ENCODE measurements around the gene PIKFYVE. TPM values are rescaled to one million over a fixed set of nuclear protein-coding genes. Genes with fewer than 3 reads are reported as not detected.
"Not testable (repeated sequence)": the region's sequence is repeated elsewhere in the genome, so short reads cannot be mapped to it uniquely, and the experiment has no call there.

The PIKFYVE gene, protein sequence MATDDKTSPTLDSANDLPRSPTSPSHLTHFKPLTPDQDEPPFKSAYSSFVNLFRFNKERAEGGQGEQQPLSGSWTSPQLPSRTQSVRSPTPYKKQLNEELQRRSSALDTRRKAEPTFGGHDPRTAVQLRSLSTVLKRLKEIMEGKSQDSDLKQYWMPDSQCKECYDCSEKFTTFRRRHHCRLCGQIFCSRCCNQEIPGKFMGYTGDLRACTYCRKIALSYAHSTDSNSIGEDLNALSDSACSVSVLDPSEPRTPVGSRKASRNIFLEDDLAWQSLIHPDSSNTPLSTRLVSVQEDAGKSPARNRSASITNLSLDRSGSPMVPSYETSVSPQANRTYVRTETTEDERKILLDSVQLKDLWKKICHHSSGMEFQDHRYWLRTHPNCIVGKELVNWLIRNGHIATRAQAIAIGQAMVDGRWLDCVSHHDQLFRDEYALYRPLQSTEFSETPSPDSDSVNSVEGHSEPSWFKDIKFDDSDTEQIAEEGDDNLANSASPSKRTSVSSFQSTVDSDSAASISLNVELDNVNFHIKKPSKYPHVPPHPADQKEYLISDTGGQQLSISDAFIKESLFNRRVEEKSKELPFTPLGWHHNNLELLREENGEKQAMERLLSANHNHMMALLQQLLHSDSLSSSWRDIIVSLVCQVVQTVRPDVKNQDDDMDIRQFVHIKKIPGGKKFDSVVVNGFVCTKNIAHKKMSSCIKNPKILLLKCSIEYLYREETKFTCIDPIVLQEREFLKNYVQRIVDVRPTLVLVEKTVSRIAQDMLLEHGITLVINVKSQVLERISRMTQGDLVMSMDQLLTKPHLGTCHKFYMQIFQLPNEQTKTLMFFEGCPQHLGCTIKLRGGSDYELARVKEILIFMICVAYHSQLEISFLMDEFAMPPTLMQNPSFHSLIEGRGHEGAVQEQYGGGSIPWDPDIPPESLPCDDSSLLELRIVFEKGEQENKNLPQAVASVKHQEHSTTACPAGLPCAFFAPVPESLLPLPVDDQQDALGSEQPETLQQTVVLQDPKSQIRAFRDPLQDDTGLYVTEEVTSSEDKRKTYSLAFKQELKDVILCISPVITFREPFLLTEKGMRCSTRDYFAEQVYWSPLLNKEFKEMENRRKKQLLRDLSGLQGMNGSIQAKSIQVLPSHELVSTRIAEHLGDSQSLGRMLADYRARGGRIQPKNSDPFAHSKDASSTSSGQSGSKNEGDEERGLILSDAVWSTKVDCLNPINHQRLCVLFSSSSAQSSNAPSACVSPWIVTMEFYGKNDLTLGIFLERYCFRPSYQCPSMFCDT (N-terminal part only)
- 13.8 TPM for polyA plus RNA-seq (2013, experiment 1 of 2)
- polyA plus RNA-seq (2013, experiment 2 of 2): 18.4 TPM

DNA sequence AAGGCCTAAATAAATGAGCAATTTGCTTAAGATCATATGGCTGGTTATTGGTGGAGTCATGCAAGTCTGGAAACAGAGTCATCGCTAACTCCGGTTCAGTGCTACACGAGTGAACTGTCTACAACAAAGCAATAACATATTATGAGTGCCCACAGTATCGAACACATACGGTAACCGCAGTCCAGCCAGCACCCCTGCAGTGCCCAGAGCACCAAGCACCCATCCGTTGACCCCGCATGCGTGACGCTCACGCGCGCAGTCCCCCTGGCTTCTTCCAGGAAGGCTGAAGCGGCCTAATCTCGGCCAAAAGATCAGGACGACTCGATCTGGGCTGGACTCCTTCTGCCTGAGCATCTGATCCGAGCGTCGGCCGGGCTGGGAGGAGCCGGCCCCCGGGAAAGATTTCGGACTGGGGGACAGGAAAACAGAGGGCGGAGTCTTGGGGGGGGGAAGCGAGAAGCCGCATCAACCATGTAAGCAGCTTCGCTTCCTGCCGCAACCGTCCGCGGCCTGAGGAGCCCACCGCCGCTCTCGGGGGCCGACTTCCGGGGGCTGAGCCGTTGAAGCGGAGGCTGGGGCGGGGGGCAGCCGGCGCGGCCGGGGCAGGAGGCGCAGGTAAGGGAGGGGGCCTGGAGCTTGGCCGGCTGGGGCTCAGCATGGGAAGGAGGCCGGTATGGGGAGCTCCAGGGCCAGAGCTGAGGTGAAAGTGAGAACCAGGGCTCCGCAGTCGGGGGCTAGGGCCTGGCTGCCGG, at the start of gene PIKFYVE:
Gene PIKFYVE, plus strand, starts transcription at position 455 of the 752 bp plus-strand sequence. CDS start 5,265 bp downstream, outside the sequence.
- under 1% methylated on average over 50 of the region's 50 CpGs for WGBS
- Histone ChIP-seq H3K27me3 (ENCODE audit: insufficient read depth, low read length) (no peaks in the 10 kb centered on the region), H3K9me3 (ENCODE audit: insufficient read depth, low read depth, low read length) (peaks cover 5% of the 10 kb centered on the region; the same call in 1 of the 2 replicates), H3K27ac (ENCODE audit: low read depth, low read length) (peak within 1 kb of the TSS; percentile 74), H3K4me3 (ENCODE audit: low read length) (peak within 1 kb of the TSS; percentile 68), H3K36me3 (ENCODE audit: insufficient read depth, low read length) (peaks cover under 1% of the 10 kb centered on the region; the same call in 1 of the 2 replicates), H3K4me1 (ENCODE audit: insufficient read depth, low read length) (peaks cover 14% of the 10 kb centered on the region), H3K9ac (ENCODE audit: low read depth, low read length) (peak within 1 kb of the TSS; percentile 70)

- 84% methylated on average over 3 of the region's 3 CpGs for WGBS
- not testable (repeated sequence) for H3K36me3 ChIP-seq (ENCODE audit: insufficient read depth, low read length)
Observed at GRCh38 chr2:208221873-208222272, 44.2 kb upstream of the PIKFYVE start.

GRCh38 chr2:208222351-208222750, 43.7 kb upstream of the PIKFYVE start:
- Histone ChIP-seq H3K27me3 (ENCODE audit: insufficient read depth, low read length) (no peaks in the 10 kb centered on the region), H3K9ac (ENCODE audit: low read depth, low read length) (no peak overlapping the region), H3K4me1 (ENCODE audit: insufficient read depth, low read length) (no peaks in the 10 kb centered on the region), H3K36me3 (ENCODE audit: insufficient read depth, low read length) (no peaks in the 10 kb centered on the region), H3K9me3 (ENCODE audit: insufficient read depth, low read depth, low read length) (peaks cover 10% of the 10 kb centered on the region), H3K4me3 (ENCODE audit: low read length) (no peak overlapping the region), H3K27ac (ENCODE audit: low read depth, low read length) (no peak overlapping the region)
- WGBS: 97% methylated on average over 3 of the region's 3 CpGs

More at GRCh38 chr2:208221873-208222272, 44.2 kb upstream of the PIKFYVE start:
- H3K27me3 ChIP-seq (ENCODE audit: insufficient read depth, low read length); H3K27ac ChIP-seq (ENCODE audit: low read depth, low read length); H3K9ac ChIP-seq (ENCODE audit: low read depth, low read length); H3K4me1 ChIP-seq (ENCODE audit: insufficient read depth, low read length); H3K4me3 ChIP-seq (ENCODE audit: low read length): not testable (repeated sequence)
- peaks cover 10% of the 10 kb centered on the region for H3K9me3 ChIP-seq (ENCODE audit: insufficient read depth, low read depth, low read length)

- H3K4me3 ChIP-seq (ENCODE audit: low read length): no peak overlapping the region
- H3K4me1 ChIP-seq (ENCODE audit: insufficient read depth, low read length): no peaks in the 10 kb centered on the region
- H3K27me3 ChIP-seq (ENCODE audit: insufficient read depth, low read length): no peaks in the 10 kb centered on the region
- peaks cover 10% of the 10 kb centered on the region for H3K9me3 ChIP-seq (ENCODE audit: insufficient read depth, low read depth, low read length)
- H3K36me3 ChIP-seq (ENCODE audit: insufficient read depth, low read length): no peaks in the 10 kb centered on the region
- 100% methylated on average over 2 of the region's 2 CpGs for WGBS
- no peak overlapping the region for H3K27ac ChIP-seq (ENCODE audit: low read depth, low read length)
- H3K9ac ChIP-seq (ENCODE audit: low read depth, low read length): no peak overlapping the region
Observed at GRCh38 chr2:208224802-208225201, 41.3 kb upstream of the PIKFYVE start.

GRCh38 chr2:208227581-208228232, 38.3 kb upstream of the PIKFYVE start:
- Histone ChIP-seq H3K27me3 (ENCODE audit: insufficient read depth, low read length) (no peaks in the 10 kb centered on the region), H3K4me3 (ENCODE audit: low read length) (no peak overlapping the region), H3K9ac (ENCODE audit: low read depth, low read length) (no peak overlapping the region), H3K9me3 (ENCODE audit: insufficient read depth, low read depth, low read length) (peaks cover 10% of the 10 kb centered on the region; the same call in 1 of the 2 replicates), H3K4me1 (ENCODE audit: insufficient read depth, low read length) (no peaks in the 10 kb centered on the region), H3K27ac (ENCODE audit: low read depth, low read length) (no peak overlapping the region), H3K36me3 (ENCODE audit: insufficient read depth, low read length) (no peaks in the 10 kb centered on the region)
- WGBS: 95% methylated on average over 33 of the region's 33 CpGs

DNA sequence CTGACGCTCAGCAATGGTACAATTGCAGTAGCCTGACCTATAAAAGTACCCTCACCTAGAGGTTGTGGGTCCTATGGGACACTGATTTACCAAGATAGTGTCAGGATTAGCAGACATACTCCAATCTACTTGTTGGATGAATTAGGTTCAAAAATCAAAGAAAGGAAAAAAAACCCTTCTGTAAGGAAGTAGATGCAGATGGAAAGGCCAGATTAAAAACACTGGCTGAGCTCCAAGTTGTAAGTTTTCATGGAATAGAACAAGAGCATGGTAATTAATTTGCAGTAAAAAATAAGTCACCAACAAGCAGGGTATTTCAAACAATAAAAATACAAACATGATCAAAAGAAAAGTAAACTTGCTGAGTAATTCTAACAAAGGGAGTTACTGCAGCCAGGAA, 37.6 kb upstream of the PIKFYVE start:
- Histone ChIP-seq H3K9ac (ENCODE audit: low read depth, low read length) (no peak overlapping the region), H3K27me3 (ENCODE audit: insufficient read depth, low read length) (no peaks in the 10 kb centered on the region), H3K9me3 (ENCODE audit: insufficient read depth, low read depth, low read length) (peaks cover 10% of the 10 kb centered on the region; the same call in 1 of the 2 replicates), H3K4me1 (ENCODE audit: insufficient read depth, low read length) (no peaks in the 10 kb centered on the region), H3K36me3 (ENCODE audit: insufficient read depth, low read length) (no peaks in the 10 kb centered on the region), H3K4me3 (ENCODE audit: low read length) (no peak overlapping the region), H3K27ac (ENCODE audit: low read depth, low read length) (no peak overlapping the region)
- WGBS: 91% methylated on average over 1 of the region's 1 CpG

DNA sequence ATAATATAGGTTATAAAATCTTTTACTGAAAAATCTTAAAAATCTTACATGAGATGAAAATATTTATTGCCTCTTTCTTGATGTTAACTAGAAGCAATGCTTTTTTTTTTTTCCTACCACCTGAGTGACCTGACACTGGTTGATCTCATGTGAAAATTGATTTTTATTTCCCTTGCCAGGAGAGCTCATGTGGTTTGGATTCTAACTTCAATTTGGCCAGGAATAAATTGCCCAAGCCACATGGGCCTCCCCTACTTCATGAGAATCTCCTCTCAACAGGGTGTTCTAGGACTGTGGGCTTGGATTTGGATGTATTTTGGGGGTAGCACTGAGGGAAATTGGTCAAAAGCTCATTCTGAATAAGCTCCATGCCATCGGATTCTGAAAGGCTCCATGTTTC, 31.3 kb upstream of the PIKFYVE start:
- WGBS: 93% methylated on average over 1 of the region's 1 CpG
- Histone ChIP-seq H3K27me3 (ENCODE audit: insufficient read depth, low read length) (no peaks in the 10 kb centered on the region), H3K9ac (ENCODE audit: low read depth, low read length) (no peak overlapping the region), H3K27ac (ENCODE audit: low read depth, low read length) (no peak overlapping the region), H3K4me3 (ENCODE audit: low read length) (no peak overlapping the region), H3K9me3 (ENCODE audit: insufficient read depth, low read depth, low read length) (peaks cover 10% of the 10 kb centered on the region; the same call in 1 of the 2 replicates), H3K36me3 (ENCODE audit: insufficient read depth, low read length) (peaks cover 39% of the 10 kb centered on the region), H3K4me1 (ENCODE audit: insufficient read depth, low read length) (no peaks in the 10 kb centered on the region)

GRCh38 chr2:208235860-208236259, 30.2 kb upstream of the PIKFYVE start:
- no CpG with 5 or more reads among the region's 2 CpGs for WGBS
- Histone ChIP-seq H3K9me3 (ENCODE audit: insufficient read depth, low read depth, low read length) (peaks cover 10% of the 10 kb centered on the region; the same call in 1 of the 2 replicates), H3K27me3 (ENCODE audit: insufficient read depth, low read length) (no peaks in the 10 kb centered on the region), H3K36me3 (ENCODE audit: insufficient read depth, low read length) (peaks cover 50% of the 10 kb centered on the region), H3K27ac (ENCODE audit: low read depth, low read length) (no peak overlapping the region), H3K4me3 (ENCODE audit: low read length) (no peak overlapping the region), H3K9ac (ENCODE audit: low read depth, low read length) (no peak overlapping the region), H3K4me1 (ENCODE audit: insufficient read depth, low read length) (no peaks in the 10 kb centered on the region)

- Histone ChIP-seq H3K36me3 (ENCODE audit: insufficient read depth, low read length) (peaks cover 89% of the 10 kb centered on the region), H3K27me3 (ENCODE audit: insufficient read depth, low read length) (no peaks in the 10 kb centered on the region), H3K4me3 (ENCODE audit: low read length) (no peak overlapping the region), H3K9me3 (ENCODE audit: insufficient read depth, low read depth, low read length) (no peaks in the 10 kb centered on the region), H3K4me1 (ENCODE audit: insufficient read depth, low read length) (no peaks in the 10 kb centered on the region), H3K9ac (ENCODE audit: low read depth, low read length) (no peak overlapping the region), H3K27ac (ENCODE audit: low read depth, low read length) (no peak overlapping the region)
- WGBS: 95% methylated on average over 8 of the region's 9 CpGs
Observed at GRCh38 chr2:208239770-208240493, 26.1 kb upstream of the PIKFYVE start.

All from HUES64 (cell line).